Endothelial cell of umbilical vein (primary cell): Measurements from ENCODE around the gene LIN54.

Experiments
- CTCF ChIP-seq, 2 donors: IDR thresholded peaks; 1 replicate in 1 of 2; 2 replicates in 1 of 2; pipeline ENCODE4 v1.5.1; 2011; ENCODE audit warnings: low read length in 2 of 2, mild to moderate bottlenecking in 2 of 2, moderate library complexity in 2 of 2, control low read depth in 1 of 2, inconsistent platforms in 1 of 2, low read depth in 1 of 2; ENCODE audit not compliant: insufficient read depth in 1 of 2; ENCODE audit errors: extremely low read depth in 1 of 2
- EZH2 ChIP-seq: IDR thresholded peaks from 2 replicates; pipeline ENCODE4 v1.6.1; 2012; ENCODE audit warnings: borderline replicate concordance, low read depth, mild to moderate bottlenecking, moderate library complexity, low read length, inconsistent platforms; ENCODE audit not compliant: severe bottlenecking
- FOS ChIP-seq: IDR thresholded peaks from 2 replicates; pipeline ENCODE4 v1.6.1; 2011; ENCODE audit warnings: mild to moderate bottlenecking, low read length, moderate library complexity, borderline replicate concordance; ENCODE audit not compliant: insufficient read depth
- GATA2 ChIP-seq: IDR thresholded peaks from 2 replicates; pipeline ENCODE4 v1.7.0; 2011; ENCODE audit warnings: low read depth, mild to moderate bottlenecking, moderate library complexity, mixed read lengths, low read length; ENCODE audit not compliant: insufficient read length, insufficient read depth
- JUN ChIP-seq: IDR thresholded peaks from 2 replicates; pipeline ENCODE4 v1.6.1; 2011; ENCODE audit warnings: borderline replicate concordance, low read depth; ENCODE audit not compliant: insufficient read length, insufficient read depth
- MYC ChIP-seq: IDR thresholded peaks from one replicate; pipeline ENCODE4 v1.6.1; 2011; ENCODE audit warnings: mild to moderate bottlenecking, low read depth, low read length
- POLR2A ChIP-seq: IDR thresholded peaks from 2 replicates; pipeline ENCODE4 v1.6.1; 2012; ENCODE audit warnings: low read depth, mild to moderate bottlenecking, control low read depth, low read length
- POLR2AphosphoS5 ChIP-seq: IDR thresholded peaks from 2 replicates; pipeline ENCODE4 v1.6.1; 2012; ENCODE audit warnings: low read depth, mild to moderate bottlenecking, control low read depth, low read length, moderate library complexity; ENCODE audit not compliant: insufficient read depth
- TF ChIP-seq, protein P1 (sequence below): IDR thresholded peaks from 2 replicates; pipeline ENCODE4 v1.6.1; 2011; ENCODE audit not compliant: insufficient read depth, insufficient read length

- no peak for TF ChIP-seq POLR2A
- TF ChIP-seq CTCF (IDR thresholded peaks at IDR 0.05; ENCODE audit: extremely low read depth in 1 of 2, insufficient read depth in 1 of 2, low read depth in 1 of 2, low read length in 2 of 2): no peak
- no peak for TF ChIP-seq POLR2AphosphoS5
- TF ChIP-seq, protein P1, sequence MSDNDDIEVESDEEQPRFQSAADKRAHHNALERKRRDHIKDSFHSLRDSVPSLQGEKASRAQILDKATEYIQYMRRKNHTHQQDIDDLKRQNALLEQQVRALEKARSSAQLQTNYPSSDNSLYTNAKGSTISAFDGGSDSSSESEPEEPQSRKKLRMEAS: no peak
- no peak for TF ChIP-seq EZH2
- TF ChIP-seq FOS: no peak
- no peak for TF ChIP-seq GATA2
- TF ChIP-seq MYC: no peak
- TF ChIP-seq JUN: no peak
Measured at GRCh38 chr4:82994834-82995233, 15.8 kb downstream of the LIN54 start.
